HuH-7.5 (cell line): ENCODE measurements around the gene EVI5L.
"Not testable (repeated sequence)": the region's sequence is repeated elsewhere in the genome, so short reads cannot be mapped to it uniquely, and the experiment has no call there.

Experiments
- DNase-seq: peaks from one replicate; pipeline ENCODE4 v3.0.0; 2011; ENCODE audit warnings: low spot score

The EVI5L gene

GRCh38 chr19:7872306-7873204 is 42.5 kb downstream of the EVI5L start:
- no peak for DNase-seq

- DNase-seq, result no peak
These were observed 43.5 kb downstream of the EVI5L start for GRCh38 chr19:7873304-7874075.

DNA sequence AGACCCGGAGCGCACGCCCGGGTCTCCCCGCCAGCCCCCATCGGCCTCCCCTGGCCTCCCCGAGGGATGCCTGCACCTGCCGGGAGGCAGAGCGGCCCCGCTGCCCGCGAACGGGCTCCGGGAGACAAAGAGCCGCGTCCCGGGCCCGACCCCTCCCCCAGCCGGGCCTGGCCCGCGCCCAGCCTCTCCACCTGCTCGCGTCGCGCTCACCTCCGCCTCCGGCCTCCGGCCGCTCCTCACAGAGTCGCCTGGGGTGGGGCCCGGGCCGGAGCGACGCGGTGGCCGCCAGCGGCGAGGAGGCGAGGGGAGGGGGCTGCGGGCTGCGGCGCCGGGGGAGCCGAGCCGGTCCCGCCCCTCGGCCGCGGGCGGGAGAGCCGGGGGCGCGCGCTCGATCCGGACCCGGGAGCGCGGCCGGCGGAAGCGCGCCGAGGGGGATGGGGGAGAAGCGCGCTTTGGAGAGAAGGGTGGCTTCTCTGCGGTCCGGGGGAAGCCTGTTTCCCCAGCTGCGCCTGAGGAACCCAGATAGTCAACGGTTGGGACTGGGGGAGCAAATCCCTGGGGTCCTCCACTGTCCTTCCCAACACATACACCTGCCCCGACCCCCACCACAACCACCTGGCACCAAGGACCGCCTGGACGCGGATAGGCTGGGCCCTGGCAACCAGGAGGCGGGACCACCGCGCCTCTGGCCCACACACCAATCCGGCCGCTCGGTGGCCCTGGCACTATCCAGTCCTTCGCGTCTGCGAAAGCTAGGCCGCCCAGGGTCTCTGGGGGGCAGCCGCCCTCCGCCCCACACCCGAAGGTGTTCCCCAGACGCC is 44.3 kb downstream of the EVI5L start, which contains the start of gene PRR36:
Gene PRR36, minus strand, starts transcription at position 315 of the 821 bp plus-strand sequence. CDS start 701 bp downstream, outside the sequence.
- no peak for DNase-seq

- no peak for DNase-seq
These were observed 44.9 kb downstream of the EVI5L start for GRCh38 chr19:7874897-7875273.

- DNase-seq, result no peak
These were observed 47.3 kb downstream of the EVI5L start for GRCh38 chr19:7877249-7877836.

DNA sequence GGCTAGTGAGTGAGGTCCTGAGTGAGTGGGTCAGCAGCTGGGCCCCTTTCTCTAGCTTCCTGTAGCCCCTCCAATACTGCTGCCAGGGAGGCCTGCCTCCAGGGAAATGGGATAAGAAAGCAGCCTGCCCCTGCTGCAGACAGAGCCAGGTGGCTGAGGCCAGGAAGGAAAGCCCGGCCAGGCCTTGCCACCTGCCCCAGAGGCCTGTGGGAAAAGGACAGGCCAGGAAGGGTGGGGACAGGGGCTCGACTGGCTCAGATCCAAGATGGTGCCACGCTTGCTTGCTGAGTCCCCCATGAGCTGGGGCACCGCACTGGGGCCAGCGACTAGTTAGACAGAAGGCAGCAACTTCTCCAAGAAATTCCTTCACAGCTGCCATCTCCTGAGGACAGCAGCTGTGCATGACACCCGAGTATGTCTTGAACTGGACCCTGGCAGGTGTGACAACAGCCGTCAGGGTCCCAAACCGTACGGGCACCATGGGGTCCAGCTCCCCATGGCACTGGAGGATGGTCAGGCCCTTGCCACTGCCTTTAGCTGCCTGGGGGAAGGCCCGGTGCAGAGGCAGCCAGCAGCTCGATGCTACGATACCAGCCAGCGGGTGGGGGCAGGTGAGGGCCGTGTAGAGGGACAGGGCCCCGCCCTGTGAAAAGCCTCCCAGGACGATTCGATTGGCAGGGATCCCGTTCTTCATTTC is 49.2 kb downstream of the EVI5L start:
- DNase-seq, result no peak

DNA sequence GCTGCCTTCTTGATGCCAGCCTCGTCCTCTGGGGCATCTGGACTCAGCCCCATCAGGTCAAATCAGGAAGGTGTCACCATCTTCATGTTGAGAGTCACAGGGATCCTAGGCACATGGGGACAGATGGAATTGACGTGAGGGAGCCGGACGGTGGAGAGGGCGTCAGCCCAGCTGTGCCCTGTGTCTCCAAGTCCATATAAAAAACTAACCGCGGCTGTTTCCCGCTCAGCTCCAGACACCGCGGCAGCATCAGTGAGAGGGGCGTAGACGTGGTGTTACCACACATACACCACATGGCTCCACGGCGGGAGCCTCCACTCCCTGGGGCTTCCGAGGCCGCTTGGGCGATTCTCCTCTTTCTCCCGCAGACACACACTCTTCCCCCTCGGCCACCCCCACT is 49.8 kb downstream of the EVI5L start:
- DNase-seq, result no peak

DNA sequence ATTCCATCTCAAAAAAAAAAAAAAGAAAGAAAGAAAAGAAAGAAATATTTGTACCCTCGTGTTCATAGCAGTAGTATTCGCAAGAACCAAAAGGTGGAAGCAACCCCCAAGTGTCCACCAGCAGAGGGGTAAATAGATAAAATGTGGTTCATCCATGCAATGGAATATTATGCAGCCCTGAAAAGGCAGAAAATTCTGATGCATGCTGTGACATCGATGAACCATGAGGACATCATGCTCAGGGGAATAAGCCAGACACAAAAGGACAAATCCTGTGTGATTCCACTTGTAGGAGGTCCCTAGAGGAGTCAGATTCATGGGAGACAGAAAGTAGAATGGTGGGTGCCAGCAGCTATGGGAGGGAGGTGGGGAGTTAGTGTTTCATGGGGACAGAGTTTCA is 51.9 kb downstream of the EVI5L start:
- no peak for DNase-seq

DNA sequence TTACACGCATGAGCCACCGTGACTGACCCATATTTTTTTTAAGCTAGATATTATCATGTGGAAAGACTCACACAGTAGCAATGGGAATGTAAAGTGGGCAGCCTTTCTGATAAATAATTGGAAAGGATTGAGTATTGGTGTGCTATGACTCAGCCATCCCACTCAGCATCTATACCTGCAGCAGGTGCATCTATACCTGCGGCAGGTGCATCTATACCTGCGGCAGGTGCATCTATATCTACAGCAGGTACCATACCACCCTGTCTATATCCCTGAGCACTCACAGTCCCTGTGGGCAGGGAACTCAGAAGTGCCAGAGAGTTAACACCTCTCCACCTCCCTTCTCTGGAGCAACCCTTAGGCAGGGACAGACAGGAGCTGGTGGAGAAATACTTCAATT is 53.1 kb downstream of the EVI5L start:
- no peak for DNase-seq

DNA sequence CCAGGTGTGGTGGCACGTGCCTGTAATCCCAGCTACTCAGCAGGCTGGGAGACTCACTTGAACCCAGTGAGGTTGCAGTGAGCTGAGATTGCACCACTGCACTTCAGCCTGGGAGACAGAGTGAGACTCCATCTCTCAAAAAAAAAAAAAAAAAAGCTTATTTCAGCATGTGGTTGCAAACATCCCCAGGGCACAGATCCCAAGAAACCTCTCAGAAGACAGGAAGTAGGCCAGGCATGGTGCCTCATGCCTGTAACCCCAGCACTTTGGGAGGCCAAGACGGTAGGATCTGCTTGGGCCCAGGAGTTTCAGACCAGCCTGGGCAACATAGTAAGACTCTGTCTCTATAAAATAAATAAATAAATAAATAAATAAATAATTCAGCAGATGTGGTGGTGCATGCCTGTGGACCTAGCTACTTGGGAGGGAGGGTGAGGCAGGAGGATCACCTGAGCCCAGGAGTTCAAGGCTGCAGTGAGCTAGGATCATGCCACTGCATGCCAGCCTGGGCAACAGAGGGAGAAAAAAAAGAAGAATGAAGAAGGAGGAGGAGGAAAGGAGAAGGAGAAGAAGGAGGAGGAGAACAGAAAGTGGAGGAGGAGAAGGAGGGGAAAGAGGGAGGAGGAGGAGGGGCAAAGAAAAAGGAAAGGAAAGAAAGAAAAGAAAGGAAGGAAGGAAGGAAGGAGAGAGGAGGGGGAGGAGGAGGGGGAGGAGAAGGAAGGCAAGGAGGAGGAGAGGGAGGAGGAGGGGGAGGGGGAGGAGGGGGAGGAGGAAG is 54.0 kb downstream of the EVI5L start:
- no peak for DNase-seq

DNA sequence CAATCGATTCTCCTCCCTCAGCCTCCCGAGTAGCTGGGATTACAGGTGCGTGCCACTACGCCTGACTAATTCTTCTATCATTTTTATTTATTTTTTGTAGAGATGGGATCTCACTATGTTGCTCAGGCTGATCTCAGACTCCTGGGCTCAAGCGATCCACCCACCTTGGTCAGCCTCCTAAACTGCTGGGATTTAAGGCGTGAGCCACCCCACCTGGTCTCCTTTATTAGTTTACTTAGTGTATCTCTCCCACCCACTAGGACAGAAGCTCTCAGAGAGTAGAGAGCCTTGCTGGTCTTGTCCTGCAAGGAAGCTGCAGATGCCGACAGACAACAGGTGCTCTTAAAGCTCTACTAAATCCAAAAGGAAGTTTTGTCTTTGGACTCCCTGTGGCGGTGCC is 55.8 kb downstream of the EVI5L start:
- no peak for DNase-seq

GRCh38 chr19:7887408-7888144 is 57.6 kb downstream of the EVI5L start:
- DNase-seq, result no peak

GRCh38 chr19:7888145-7888825 is 58.3 kb downstream of the EVI5L start, which contains the start of gene LRRC8E:
LRRC8E (plus strand) TSS chr19:7888510; CDS start chr19:7895604, 7,094 bp downstream.
- DNase-seq, result peak; percentile 81

DNA sequence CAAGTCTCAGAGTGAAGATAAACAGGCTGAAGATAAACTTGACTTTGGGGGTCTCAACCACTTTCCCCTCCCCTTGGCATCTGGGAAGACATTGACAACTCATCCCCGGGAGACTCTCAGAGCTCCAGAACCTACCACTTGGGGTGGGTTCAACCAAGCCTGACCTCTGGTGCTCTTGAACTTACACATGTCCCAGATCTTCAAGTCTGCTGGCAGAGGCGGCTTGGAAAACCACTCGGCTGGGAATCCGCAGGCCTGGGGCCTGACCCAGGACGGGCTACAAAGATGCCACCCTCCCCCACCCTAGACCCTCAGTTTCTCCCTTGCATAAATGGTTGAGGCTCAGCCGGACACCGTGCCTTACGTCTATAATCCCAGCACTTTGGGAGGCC is 58.8 kb downstream of the EVI5L start:
- DNase-seq, result no peak

DNA sequence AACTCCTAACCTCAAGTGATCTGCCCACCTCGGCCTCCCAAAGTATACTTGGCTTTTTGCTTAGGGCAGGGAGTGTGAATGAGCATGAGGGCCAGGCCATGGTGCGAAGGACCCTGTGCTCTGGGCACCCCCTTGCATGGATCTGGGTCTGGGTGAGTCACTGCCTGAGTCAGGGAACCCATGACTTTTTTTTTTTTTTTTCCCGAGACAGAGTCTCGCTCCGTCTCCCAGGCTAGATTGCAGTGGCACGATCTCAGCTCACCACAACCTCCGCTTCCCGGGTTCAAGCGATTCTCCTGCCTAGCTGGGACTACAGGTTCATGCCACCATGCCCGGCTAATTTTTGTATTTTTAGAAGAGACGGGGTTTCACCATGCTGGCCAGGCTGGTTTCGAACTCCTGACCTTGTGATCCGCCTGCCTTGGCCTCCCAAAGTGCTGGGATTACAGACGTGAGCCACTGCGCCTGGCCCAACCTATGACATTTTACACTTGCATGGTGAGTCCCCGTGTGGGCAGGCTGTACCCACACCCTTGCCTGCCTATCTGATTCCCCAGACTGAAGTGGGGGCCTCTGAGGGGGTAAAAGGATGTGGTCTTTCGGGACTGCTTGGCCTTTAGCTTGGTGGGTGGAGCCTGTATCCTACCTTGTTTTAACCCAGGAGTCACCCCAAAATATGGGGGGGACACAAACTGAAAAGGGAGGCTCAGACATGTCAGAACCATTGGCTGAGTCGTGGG is 63.5 kb downstream of the EVI5L start:
- not testable (repeated sequence) for DNase-seq

DNA sequence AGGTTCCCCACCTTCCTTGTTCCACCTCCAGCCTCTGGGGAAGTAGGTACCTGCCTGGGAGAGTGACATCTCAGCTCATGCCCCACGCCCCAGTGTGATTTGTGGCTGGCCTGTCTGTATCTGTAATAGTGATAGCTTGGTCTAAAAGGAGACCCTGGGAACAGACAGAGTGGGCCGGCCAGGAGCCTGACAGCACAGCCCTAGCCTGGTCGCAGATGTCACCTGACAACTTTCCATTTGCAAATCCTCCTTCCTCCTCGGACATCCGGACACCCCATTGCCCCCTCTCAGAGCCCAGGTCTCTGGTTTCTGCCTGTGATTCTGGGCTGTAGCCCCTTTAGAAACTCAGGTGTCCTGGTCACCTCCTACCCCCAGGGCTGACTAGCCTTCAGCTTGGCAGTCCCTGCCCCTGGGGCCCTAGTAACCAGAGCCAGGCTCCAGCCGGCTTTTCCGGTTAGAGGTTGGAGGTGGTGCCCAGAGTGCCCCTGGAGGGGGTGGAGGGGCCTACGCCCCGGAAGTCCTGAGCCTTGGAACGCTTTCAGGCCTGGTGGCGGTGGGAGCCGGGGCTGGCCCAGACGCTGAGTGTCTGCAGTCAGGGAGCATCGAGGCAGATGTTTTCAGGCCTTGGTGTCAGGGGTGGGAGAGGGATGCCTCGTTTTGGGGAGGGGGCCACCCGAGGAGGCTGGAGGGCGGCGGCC is 64.7 kb downstream of the EVI5L start:
- DNase-seq, result no peak

DNA sequence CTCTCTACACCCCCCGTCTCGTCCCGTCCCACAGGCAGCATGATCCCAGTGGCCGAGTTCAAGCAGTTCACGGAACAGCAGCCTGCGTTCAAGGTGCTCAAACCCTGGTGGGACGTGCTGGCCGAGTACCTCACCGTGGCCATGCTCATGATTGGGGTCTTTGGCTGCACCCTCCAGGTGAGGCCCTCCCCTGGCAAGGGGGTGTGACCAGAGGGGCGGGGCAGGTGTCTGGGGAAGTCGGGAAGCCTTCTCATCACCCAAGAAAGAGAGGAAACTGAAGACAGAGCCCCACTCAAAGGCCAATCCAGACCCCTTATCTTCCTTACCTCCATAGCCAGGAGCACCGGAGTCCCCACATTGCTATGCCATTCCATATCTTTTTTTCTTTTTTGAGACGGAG is 65.5 kb downstream of the EVI5L start:
- no peak for DNase-seq

- DNase-seq, result no peak
These were observed 67.3 kb downstream of the EVI5L start for GRCh38 chr19:7897292-7897691.
